ENCODE data around the gene EML6.

DNA sequence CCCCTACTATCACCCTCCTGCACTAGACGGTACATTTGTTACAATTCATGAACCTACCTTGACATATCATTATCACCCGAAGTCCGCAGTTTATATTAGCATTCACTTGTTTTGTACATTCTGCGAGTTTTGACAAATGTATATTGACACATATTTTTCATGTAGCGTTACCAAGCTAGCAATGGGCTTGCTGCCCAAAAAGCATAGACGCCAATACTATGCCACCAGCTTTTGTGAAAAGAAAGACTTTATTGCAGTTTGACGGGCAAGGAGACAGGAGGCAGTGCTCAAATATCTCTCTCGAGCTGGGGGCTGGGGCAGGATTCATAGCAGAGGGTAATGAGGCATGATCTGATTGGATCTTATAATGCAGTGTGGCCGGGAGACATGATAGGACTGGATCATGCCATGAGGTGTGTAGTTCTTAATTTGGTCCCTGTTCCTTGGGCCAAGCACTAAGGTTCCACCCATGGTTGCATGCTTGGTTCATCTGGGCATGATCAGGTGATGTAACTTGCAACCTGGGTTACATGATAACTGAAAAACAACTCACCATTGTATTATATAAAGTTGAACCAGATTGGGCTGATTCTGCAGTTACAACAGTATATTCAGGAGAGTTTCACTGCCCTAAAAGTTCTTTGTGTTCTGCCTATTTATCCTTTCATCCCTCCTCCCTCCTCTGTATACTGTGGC is 164.5 kb downstream of the EML6 start:
- TF ChIP-seq, protein P1, sequence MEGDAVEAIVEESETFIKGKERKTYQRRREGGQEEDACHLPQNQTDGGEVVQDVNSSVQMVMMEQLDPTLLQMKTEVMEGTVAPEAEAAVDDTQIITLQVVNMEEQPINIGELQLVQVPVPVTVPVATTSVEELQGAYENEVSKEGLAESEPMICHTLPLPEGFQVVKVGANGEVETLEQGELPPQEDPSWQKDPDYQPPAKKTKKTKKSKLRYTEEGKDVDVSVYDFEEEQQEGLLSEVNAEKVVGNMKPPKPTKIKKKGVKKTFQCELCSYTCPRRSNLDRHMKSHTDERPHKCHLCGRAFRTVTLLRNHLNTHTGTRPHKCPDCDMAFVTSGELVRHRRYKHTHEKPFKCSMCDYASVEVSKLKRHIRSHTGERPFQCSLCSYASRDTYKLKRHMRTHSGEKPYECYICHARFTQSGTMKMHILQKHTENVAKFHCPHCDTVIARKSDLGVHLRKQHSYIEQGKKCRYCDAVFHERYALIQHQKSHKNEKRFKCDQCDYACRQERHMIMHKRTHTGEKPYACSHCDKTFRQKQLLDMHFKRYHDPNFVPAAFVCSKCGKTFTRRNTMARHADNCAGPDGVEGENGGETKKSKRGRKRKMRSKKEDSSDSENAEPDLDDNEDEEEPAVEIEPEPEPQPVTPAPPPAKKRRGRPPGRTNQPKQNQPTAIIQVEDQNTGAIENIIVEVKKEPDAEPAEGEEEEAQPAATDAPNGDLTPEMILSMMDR (IDR thresholded peaks at IDR 0.05) = no peak
- no peak for TF ChIP-seq POLR2A (IDR thresholded peaks at IDR 0.05)
